ENCODE measurements around the gene SPAST.
"Not testable (repeated sequence)": the region's sequence is repeated elsewhere in the genome, so short reads cannot be mapped to it uniquely, and the experiment has no call there.

The SPAST gene

GRCh38 chr2:32064713-32065112 is 1.4 kb downstream of the SPAST start:
- no peak for DNase-seq (ENCODE audit: low spot score in 2 of 2)
- peak overlapping the region; percentile 86 for H3K4me3 ChIP-seq
- H3K4me1 ChIP-seq: peaks cover 17% of the 10 kb centered on the region
- no peaks in the 10 kb centered on the region for H3K36me3 ChIP-seq (replicated peaks)
- H3K9me3 ChIP-seq: no peaks in the 10 kb centered on the region; the same call in 1 of the 2 replicates
- in situ Hi-C loops (cut with MboI; ENCODE audit: low sequenced_read_pairs): no loop called here
- no peaks in the 10 kb centered on the region for H3K27me3 ChIP-seq (ENCODE audit: low read depth)

- no peaks in the 10 kb centered on the region for H3K9me3 ChIP-seq
- H3K4me3 ChIP-seq: no peak overlapping the region
- DNase-seq (ENCODE audit: low spot score in 2 of 2): no peak
- no peaks in the 10 kb centered on the region for H3K27me3 ChIP-seq (ENCODE audit: low read depth)
- H3K36me3 ChIP-seq (replicated peaks): no peaks in the 10 kb centered on the region; the same call in 1 of the 2 replicates
- in situ Hi-C loops (cut with MboI; ENCODE audit: low sequenced_read_pairs): no loop called here
- H3K4me1 ChIP-seq: peaks cover 12% of the 10 kb centered on the region
Measured at GRCh38 chr2:32067549-32067948, 4.2 kb downstream of the SPAST start.

GRCh38 chr2:32074134-32074506 is 10.8 kb downstream of the SPAST start:
- in situ Hi-C loops (cut with MboI; ENCODE audit: low sequenced_read_pairs): no loop called here
- no peaks in the 10 kb centered on the region for H3K27me3 ChIP-seq (ENCODE audit: low read depth)
- H3K4me1 ChIP-seq: no peaks in the 10 kb centered on the region
- no peaks in the 10 kb centered on the region; the same call in 1 of the 2 replicates for H3K36me3 ChIP-seq (replicated peaks)
- H3K4me3 ChIP-seq: no peak overlapping the region
- DNase-seq (ENCODE audit: low spot score in 2 of 2): no peak
- H3K9me3 ChIP-seq: no peaks in the 10 kb centered on the region

- no peaks in the 10 kb centered on the region for H3K9me3 ChIP-seq
- no peaks in the 10 kb centered on the region for H3K27me3 ChIP-seq (ENCODE audit: low read depth)
- H3K4me3 ChIP-seq: no peak overlapping the region
- no peak for DNase-seq (ENCODE audit: low spot score in 2 of 2)
- in situ Hi-C loops (cut with MboI; ENCODE audit: low sequenced_read_pairs): no loop called here
- 0 out of 2 replicates have a peak, but pooled peaks cover 6% of the 10 kb centered on the region for H3K4me1 ChIP-seq
- H3K36me3 ChIP-seq (replicated peaks): no peaks in the 10 kb centered on the region; the same call in 1 of the 2 replicates
Measured at GRCh38 chr2:32095671-32096070, 32.3 kb downstream of the SPAST start.

- DNase-seq (ENCODE audit: low spot score in 2 of 2): no peak
- Histone ChIP-seq H3K36me3 (replicated peaks) (no peaks in the 10 kb centered on the region), H3K4me3 (no peak overlapping the region), H3K4me1 (no peaks in the 10 kb centered on the region), H3K9me3 (no peaks in the 10 kb centered on the region), H3K27me3 (ENCODE audit: low read depth) (no peaks in the 10 kb centered on the region)
- in situ Hi-C loops (cut with MboI; ENCODE audit: low sequenced_read_pairs): no loop called here
Measured at GRCh38 chr2:32108111-32108510, 44.8 kb downstream of the SPAST start.

- in situ Hi-C loops (cut with MboI; ENCODE audit: low sequenced_read_pairs): no loop called here
- Histone ChIP-seq H3K27me3 (ENCODE audit: low read depth) (no peaks in the 10 kb centered on the region), H3K4me1 (peaks cover 15% of the 10 kb centered on the region)
Measured at GRCh38 chr2:32118055-32118454, 54.7 kb downstream of the SPAST start.

GRCh38 chr2:32119161-32119560 is 55.8 kb downstream of the SPAST start:
- H3K4me1 ChIP-seq: peaks cover 15% of the 10 kb centered on the region
- DNase-seq (ENCODE audit: low spot score in 2 of 2): peak in 1 of 2 experiments; percentile 97
- no peak overlapping the region for H3K4me3 ChIP-seq
- H3K9me3 ChIP-seq: no peaks in the 10 kb centered on the region
- in situ Hi-C loops (cut with MboI; ENCODE audit: low sequenced_read_pairs): no loop called here
- H3K36me3 ChIP-seq (replicated peaks): no peaks in the 10 kb centered on the region
- H3K27me3 ChIP-seq (ENCODE audit: low read depth): no peaks in the 10 kb centered on the region

More at GRCh38 chr2:32118055-32118454, 54.7 kb downstream of the SPAST start:
- Histone ChIP-seq H3K9me3 (no peaks in the 10 kb centered on the region), H3K36me3 (replicated peaks) (no peaks in the 10 kb centered on the region), H3K4me3 (no peak overlapping the region)
- no peak for DNase-seq (ENCODE audit: low spot score in 2 of 2)

- Histone ChIP-seq H3K4me1 (peaks cover under 1% of the 10 kb centered on the region), H3K9me3 (no peaks in the 10 kb centered on the region), H3K27me3 (ENCODE audit: low read depth) (no peaks in the 10 kb centered on the region), H3K36me3 (replicated peaks) (no peaks in the 10 kb centered on the region), H3K4me3 (no peak overlapping the region)
- in situ Hi-C loops (cut with MboI; ENCODE audit: low sequenced_read_pairs): no loop called here
- DNase-seq (ENCODE audit: low spot score in 2 of 2): no peak
Measured at GRCh38 chr2:32124660-32125059, 61.3 kb downstream of the SPAST start.

GRCh38 chr2:32128636-32129035 is 65.3 kb downstream of the SPAST start:
- no peaks in the 10 kb centered on the region for H3K27me3 ChIP-seq (ENCODE audit: low read depth)
- no peaks in the 10 kb centered on the region for H3K36me3 ChIP-seq (replicated peaks)
- no peak overlapping the region for H3K4me3 ChIP-seq
- H3K4me1 ChIP-seq: no peaks in the 10 kb centered on the region
- no peaks in the 10 kb centered on the region for H3K9me3 ChIP-seq
- DNase-seq (ENCODE audit: low spot score in 2 of 2): no peak
- in situ Hi-C loops (cut with MboI; ENCODE audit: low sequenced_read_pairs): no loop called here

GRCh38 chr2:32129086-32129485 is 65.7 kb downstream of the SPAST start:
- in situ Hi-C loops (cut with MboI; ENCODE audit: low sequenced_read_pairs): no loop called here
- Histone ChIP-seq H3K9me3 (no peaks in the 10 kb centered on the region), H3K4me1 (no peaks in the 10 kb centered on the region), H3K4me3 (no peak overlapping the region), H3K27me3 (ENCODE audit: low read depth) (no peaks in the 10 kb centered on the region), H3K36me3 (replicated peaks) (no peaks in the 10 kb centered on the region)
- no peak for DNase-seq (ENCODE audit: low spot score in 2 of 2)

GRCh38 chr2:32135409-32135808 is 72.1 kb downstream of the SPAST start:
- no peaks in the 10 kb centered on the region for H3K9me3 ChIP-seq
- no peak overlapping the region for H3K4me3 ChIP-seq
- no peaks in the 10 kb centered on the region for H3K36me3 ChIP-seq (replicated peaks)
- peak; percentile 24 to 28 for DNase-seq (ENCODE audit: low spot score in 2 of 2)
- H3K4me1 ChIP-seq: no peaks in the 10 kb centered on the region
- H3K27me3 ChIP-seq (ENCODE audit: low read depth): no peaks in the 10 kb centered on the region
- in situ Hi-C loops (cut with MboI; ENCODE audit: low sequenced_read_pairs): no loop called here

- DNase-seq (ENCODE audit: low spot score in 2 of 2): no peak
- Histone ChIP-seq H3K4me3 (no peak overlapping the region), H3K4me1 (0 out of 2 replicates have a peak, but pooled peaks cover 2% of the 10 kb centered on the region), H3K27me3 (ENCODE audit: low read depth) (no peaks in the 10 kb centered on the region), H3K9me3 (no peaks in the 10 kb centered on the region), H3K36me3 (replicated peaks) (no peaks in the 10 kb centered on the region)
- in situ Hi-C loops (cut with MboI; ENCODE audit: low sequenced_read_pairs): no loop called here
Measured at GRCh38 chr2:32136097-32136496, 72.7 kb downstream of the SPAST start.

- H3K4me1 ChIP-seq; H3K9me3 ChIP-seq; H3K27me3 ChIP-seq (ENCODE audit: low read depth); H3K4me3 ChIP-seq; in situ Hi-C loops (cut with MboI; ENCODE audit: low sequenced_read_pairs); DNase-seq (ENCODE audit: low spot score in 2 of 2); H3K36me3 ChIP-seq (replicated peaks): not testable (repeated sequence)
Measured at GRCh38 chr2:32151544-32151943, 88.2 kb downstream of the SPAST start.

GRCh38 chr2:32159678-32160077 is 96.3 kb downstream of the SPAST start:
- no peaks in the 10 kb centered on the region; the same call in 1 of the 2 replicates for H3K27me3 ChIP-seq (ENCODE audit: low read depth)
- no peaks in the 10 kb centered on the region for H3K36me3 ChIP-seq (replicated peaks)
- no peaks in the 10 kb centered on the region for H3K4me1 ChIP-seq
- no peak for DNase-seq (ENCODE audit: low spot score in 2 of 2)
- no peak overlapping the region for H3K4me3 ChIP-seq
- no peaks in the 10 kb centered on the region; the same call in 1 of the 2 replicates for H3K9me3 ChIP-seq
- in situ Hi-C loops (cut with MboI; ENCODE audit: low sequenced_read_pairs): no loop called here

- no peaks in the 10 kb centered on the region; the same call in 1 of the 2 replicates for H3K9me3 ChIP-seq
- H3K27me3 ChIP-seq (ENCODE audit: low read depth): no peaks in the 10 kb centered on the region; the same call in 1 of the 2 replicates
- DNase-seq (ENCODE audit: low spot score in 2 of 2): no peak
- H3K4me1 ChIP-seq: no peaks in the 10 kb centered on the region
- in situ Hi-C loops (cut with MboI; ENCODE audit: low sequenced_read_pairs): no loop called here
- no peaks in the 10 kb centered on the region for H3K36me3 ChIP-seq (replicated peaks)
- no peak overlapping the region for H3K4me3 ChIP-seq
Measured at GRCh38 chr2:32161296-32161695, 97.9 kb downstream of the SPAST start.

All from HAP-1 (cell line).